OCI-LY7 (cell line): ENCODE measurements around the gene ACAN. TPM values are rescaled to one million over a fixed set of nuclear protein-coding genes. Genes with fewer than 3 reads are reported as not detected.

Source experiments
- Bru-seq: library from RNA; stranded (reverse); fragments of 400-500 nt; gene quantifications from one replicate; lab custom pipeline; 2021; lab: Mats Ljungman, UMichigan
- BruChase-seq, 2 experiments: library from RNA; stranded (reverse); fragments of 400-500 nt; gene quantifications; one replicate each; lab custom pipeline; 2021; lab: Mats Ljungman, UMichigan
- BruUV-seq: library from RNA; stranded (reverse); fragments of 400-500 nt; replicated peaks from 2 replicates; lab custom pipeline; 2021; lab: Mats Ljungman, UMichigan
- CTCF ChIA-PET: fragments of 300-600 bp; sonication (Branson Sonifier 250); formaldehyde crosslinking; loops from one replicate; lab custom pipeline; 2022; ENCODE audit warnings: antibody characterized with exemption; ENCODE audit not compliant: unreplicated experiment; lab: Charles Lee
- POLR2A ChIA-PET: fragments of 300-600 bp; sonication (Branson Sonifier 250); formaldehyde crosslinking; loops from one replicate; lab custom pipeline; 2022; ENCODE audit warnings: antibody characterized with exemption; lab: Charles Lee
- DNase-seq: peaks from one replicate; pipeline ENCODE4 v3.0.0-alpha.2; 2015; ENCODE audit warnings: low spot score
- H2AFZ ChIP-seq: fragments of 200-600 bp; sonication (generic), shearing (Covaris generic); 2 replicates; pipeline ENCODE4 v1.6.1; 2014; ENCODE audit warnings: mild to moderate bottlenecking, antibody characterized with exemption, low read length, moderate library complexity
- H3K27ac ChIP-seq: fragments of 200-600 bp; sonication (generic); 2 replicates; pipeline ENCODE4 v1.5.1; 2014; ENCODE audit warnings: mixed run types, low read depth, mild to moderate bottlenecking, moderate library complexity, low read length, inconsistent platforms; ENCODE audit not compliant: poor library complexity, severe bottlenecking
- H3K36me3 ChIP-seq: fragments of 200-600 bp; sonication (generic); 2 replicates; pipeline ENCODE4 v1.6.1; 2014; ENCODE audit warnings: mild to moderate bottlenecking, antibody characterized with exemption, low read length, moderate library complexity, mixed read lengths; ENCODE audit not compliant: insufficient read depth
- H3K4me1 ChIP-seq: fragments of 200-600 bp; sonication (generic); 2 replicates; pipeline ENCODE4 v1.5.1; 2014; ENCODE audit warnings: mild to moderate bottlenecking, low read length; ENCODE audit not compliant: insufficient read depth, poor library complexity, severe bottlenecking
- H3K4me2 ChIP-seq: fragments of 200-600 bp; sonication (generic); 2 replicates; pipeline ENCODE4 v1.6.1; 2014; ENCODE audit warnings: mild to moderate bottlenecking, low read length
- H3K4me3 ChIP-seq: fragments of 200-600 bp; sonication (generic); 2 replicates; pipeline ENCODE4 v1.5.1; 2014; ENCODE audit warnings: mild to moderate bottlenecking, low read depth, low read length; ENCODE audit not compliant: poor library complexity, severe bottlenecking
- H3K79me2 ChIP-seq: fragments of 200-600 bp; sonication (generic); 2 replicates; pipeline ENCODE4 v1.6.1; 2016; ENCODE audit warnings: low read depth, mild to moderate bottlenecking, low read length, moderate library complexity, mixed read lengths; ENCODE audit not compliant: insufficient read depth
- H3K9me2 ChIP-seq: fragments of 200-600 bp; sonication (generic); 2 replicates; pipeline ENCODE4 v1.6.1; 2016; ENCODE audit warnings: mild to moderate bottlenecking, low read length, mixed read lengths; ENCODE audit not compliant: insufficient read depth
- H3K9me3 ChIP-seq: fragments of 200-600 bp; sonication (generic); 2 replicates; pipeline ENCODE4 v1.6.1; 2014; ENCODE audit warnings: mild to moderate bottlenecking, mixed run types, low read length, mixed read lengths
- H4K20me1 ChIP-seq: fragments of 200-600 bp; sonication (generic); 2 replicates; pipeline ENCODE4 v1.6.1; 2014; ENCODE audit warnings: mild to moderate bottlenecking, antibody characterized with exemption, low read length, moderate library complexity, mixed read lengths; ENCODE audit not compliant: insufficient read depth
- CTCF ChIP-seq: fragments of 200-600 bp; sonication (generic); conservative IDR thresholded peaks from 2 replicates; pipeline ENCODE4 v1.5.1; 2014; ENCODE audit warnings: mild to moderate bottlenecking, antibody characterized with exemption, low read length, moderate library complexity, mixed read lengths
- EZH2phosphoT487 ChIP-seq: fragments of 200-600 bp; sonication (generic); IDR thresholded peaks from 2 replicates; pipeline ENCODE4 v1.6.1; 2018; ENCODE audit warnings: low read depth, borderline replicate concordance, mild to moderate bottlenecking, mixed run types, antibody characterized with exemption, low read length, moderate library complexity, mixed read lengths
- intact Hi-C: fragments of 100-400 bp; cut with micrococcal nuclease; formaldehyde crosslinking; loops from one replicate; pipeline ENCODE4 v1.10.0; 2022; ENCODE audit not compliant: unreplicated experiment
- long read RNA-seq: library from polyadenylated mRNA; stranded (forward); transcript quantifications from one replicate; pipeline ENCODE4 v2.0.0, GENCODE V29; 2022
- total RNA-seq, 2 experiments: library from RNA; depleted of rRNA in 1 of 2; stranded (reverse); fragments of >200 nt in 1 of 2; shearing (Covaris generic) in 1 of 2; gene quantifications; 2 replicates each; pipeline ENCODE4 v1.2.3, GENCODE V29; 2014 to 2022

The ACAN gene
- total RNA-seq (2014; rRNA removed; shearing (Covaris generic)) (not detected in 2 replicates), total RNA-seq (2022) (not detected in 2 replicates), Bru-seq, nascent RNA (not detected), BruChase-seq, experiment 1, labeled RNA remaining after a 6-hour chase (percentile 7 among the genes with signal in this experiment), BruChase-seq, experiment 2, labeled RNA remaining after a 2-hour chase (percentile 2 among the genes with signal in this experiment)
- long read RNA-seq, result 0 reads

DNA sequence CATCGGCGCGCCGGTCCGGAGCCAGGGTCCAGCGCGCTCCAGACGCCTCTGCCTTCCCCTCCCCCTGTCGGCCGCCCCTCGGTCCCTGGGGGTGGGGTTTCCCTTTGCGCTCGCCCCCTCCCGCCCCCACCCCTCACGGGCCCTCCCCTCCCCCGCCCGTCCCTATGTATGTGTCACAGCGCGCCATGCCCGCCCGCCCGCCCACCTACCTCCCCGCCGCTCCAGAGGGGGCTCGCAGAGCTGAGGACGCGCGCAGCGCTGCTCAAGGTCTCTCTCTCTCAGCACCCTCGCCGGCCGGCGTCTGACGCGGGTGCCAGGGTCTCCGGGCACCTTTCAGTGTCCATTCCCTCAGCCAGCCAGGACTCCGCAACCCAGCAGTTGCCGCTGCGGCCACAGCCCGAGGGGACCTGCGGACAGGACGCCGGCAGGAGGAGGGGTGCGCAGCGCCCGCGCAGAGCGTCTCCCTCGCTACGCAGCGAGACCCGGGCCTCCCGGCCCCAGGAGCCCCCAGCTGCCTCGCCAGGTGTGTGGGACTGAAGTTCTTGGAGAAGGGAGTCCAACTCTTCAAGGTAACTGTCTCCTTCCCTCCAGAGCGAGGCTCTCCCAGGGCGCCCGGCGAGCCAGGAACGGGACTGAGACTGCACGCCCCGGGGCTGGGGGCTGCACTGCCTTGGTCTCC, at the start of gene ACAN:
TSS of gene ACAN (plus strand) at position 196 of the 679 bp plus-strand sequence. CDS start 32,771 bp downstream, outside the sequence.
- Histone ChIP-seq H2AFZ (no peak within 1 kb of the TSS), H3K4me3 (no peak within 1 kb of the TSS), H3K9me3 (no peaks in the 10 kb centered on the region), H3K4me1 (no peaks in the 10 kb centered on the region), H3K27ac (no peak within 1 kb of the TSS), H3K9me2 (no peaks in the 10 kb centered on the region), H3K36me3 (no peaks in the 10 kb centered on the region), H3K4me2 (no peak within 1 kb of the TSS), H3K79me2 (no peaks in the 10 kb centered on the region), H4K20me1 (no peaks in the 10 kb centered on the region)
- no TSS peak for BruUV-seq
- intact Hi-C loops, result no loop called here
- ChIA-PET CTCF (no interaction called here), POLR2A (no interaction called here)
- DNase-seq, result no peak
- no peak for TF ChIP-seq CTCF
- no peak for TF ChIP-seq EZH2phosphoT487

GRCh38 chr15:88756521-88756920, 46.7 kb upstream of the ACAN start:
- no peaks in the 10 kb centered on the region for H3K9me2 ChIP-seq
- ChIA-PET POLR2A (no interaction called here), CTCF (no interaction called here)
- H3K36me3 ChIP-seq, result no peaks in the 10 kb centered on the region
- intact Hi-C loops, result no loop called here
- DNase-seq, result no peak
- H3K27ac ChIP-seq, result no peak overlapping the region
- no peaks in the 10 kb centered on the region for H3K9me3 ChIP-seq
- no peaks in the 10 kb centered on the region for H3K79me2 ChIP-seq
- H2AFZ ChIP-seq, result no peak overlapping the region
- no peaks in the 10 kb centered on the region for H3K4me1 ChIP-seq
- no peak overlapping the region for H3K4me3 ChIP-seq
- no peaks in the 10 kb centered on the region for H4K20me1 ChIP-seq
- H3K4me2 ChIP-seq, result no peak overlapping the region
- no TSS peak for BruUV-seq
- TF ChIP-seq CTCF (no peak), EZH2phosphoT487 (no peak)

DNA sequence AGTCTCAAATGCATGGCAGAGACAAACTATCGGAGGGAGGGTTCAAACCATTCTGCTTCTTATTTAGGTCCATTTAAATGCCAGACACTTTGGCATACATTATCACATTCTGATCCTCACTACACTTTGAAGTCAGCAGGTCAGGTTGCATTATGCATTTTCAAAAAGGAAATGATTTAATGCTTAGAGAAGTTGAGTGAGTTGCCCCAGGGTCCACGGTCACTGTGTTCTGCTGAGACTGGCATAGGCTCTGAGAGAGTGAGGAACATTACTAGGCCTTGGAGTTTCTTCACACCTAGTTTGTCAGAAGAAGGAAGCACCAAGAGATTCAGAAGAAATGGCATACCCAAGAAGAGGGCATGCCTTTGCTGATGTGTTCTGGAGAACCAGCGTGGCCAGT, 46.3 kb upstream of the ACAN start:
- Histone ChIP-seq H3K9me2 (no peaks in the 10 kb centered on the region), H4K20me1 (no peaks in the 10 kb centered on the region), H3K4me2 (no peak overlapping the region), H3K27ac (no peak overlapping the region), H3K79me2 (no peaks in the 10 kb centered on the region), H3K4me1 (no peaks in the 10 kb centered on the region), H3K4me3 (no peak overlapping the region), H2AFZ (no peak overlapping the region), H3K36me3 (no peaks in the 10 kb centered on the region), H3K9me3 (no peaks in the 10 kb centered on the region)
- intact Hi-C loops, result no loop called here
- DNase-seq, result no peak
- POLR2A ChIA-PET, result no interaction called here
- TF ChIP-seq CTCF, result no peak
- TF ChIP-seq EZH2phosphoT487, result no peak
- CTCF ChIA-PET, result no interaction called here
- no TSS peak for BruUV-seq
